Measurements from ENCODE around the gene APBA2.

- TF ChIP-seq CTCF (conservative IDR thresholded peaks at IDR 0.05; ENCODE audit: low read depth, low read length) (no peak), EZH2 (IDR thresholded peaks at IDR 0.05; ENCODE audit: borderline replicate concordance, low read depth, low read length, poor library complexity, severe bottlenecking) (no peak)
Observed at GRCh38 chr15:28899061-28899738, 13.4 kb downstream of the APBA2 start.
